Thoracic aorta (tissue), 2 donors: ENCODE data around the gene OVOL2. TPM values are rescaled to one million over a fixed set of nuclear protein-coding genes. Genes with fewer than 3 reads are reported as not detected.
A peak's percentile ranks its signal among the peaks of the same experiment; 100 is the strongest.
"Not testable (repeated sequence)": the region's sequence is repeated elsewhere in the genome, so short reads cannot be mapped to it uniquely, and the experiment has no call there.

Experiments
- ATAC-seq: fragments of 150-250 bp; one replicate; pipeline ENCODE4 v1.8.0; 2017; ENCODE audit warnings: low read depth; ENCODE audit not compliant: insufficient number of reproducible peaks, low FRiP score
- DNase-seq: peaks from one replicate; pipeline ENCODE4 v3.0.0-alpha.2; 2020; ENCODE audit warnings: low spot score
- H3K27ac ChIP-seq, 2 donors: fragments of 200-600 bp; sonication (generic); 1 replicate in 1 of 2; 2 replicates in 1 of 2; pipeline ENCODE4 v1.5.1; 2016; ENCODE audit warnings: mild to moderate bottlenecking in 2 of 2, moderate library complexity in 2 of 2
- H3K27me3 ChIP-seq: fragments of 200-600 bp; sonication (generic); replicated peaks from 2 replicates; pipeline ENCODE4 v1.6.0; 2016; ENCODE audit warnings: mild to moderate bottlenecking; ENCODE audit not compliant: insufficient read depth
- H3K36me3 ChIP-seq: fragments of 200-600 bp; sonication (generic); one replicate; pipeline ENCODE4 v1.5.1; 2016
- H3K4me1 ChIP-seq, 2 donors: fragments of 200-600 bp; sonication (generic); 1 replicate in 1 of 2; 2 replicates in 1 of 2; pipeline versions ENCODE4 v1.5.1 to v1.6.0; 2016; ENCODE audit warnings: low read depth in 2 of 2, mild to moderate bottlenecking in 1 of 2; ENCODE audit not compliant: control insufficient read depth in 1 of 2
- H3K4me3 ChIP-seq: fragments of 200-600 bp; sonication (generic); 2 replicates; pipeline ENCODE4 v1.5.1; 2016; ENCODE audit warnings: mild to moderate bottlenecking
- H3K9me3 ChIP-seq: fragments of 200-600 bp; sonication (generic); 2 replicates; pipeline ENCODE4 v1.5.1; 2016
- CTCF ChIP-seq: fragments of 200-600 bp; sonication (generic); IDR thresholded peaks from one replicate; pipeline ENCODE4 v1.5.1; 2019; ENCODE audit warnings: antibody characterized with exemption
- total RNA-seq, 2 donors: library from RNA; depleted of rRNA; stranded (reverse); fragments of >200 nt; gene quantifications; one replicate each; pipeline versions ENCODE4 v1.1.0 to v1.2.3, GENCODE V29; 2016

The OVOL2 gene
- under 1 TPM in 1 of 2 donors, not detected in 1; 0.71 TPM for total RNA-seq

- TF ChIP-seq CTCF = no peak
- Histone ChIP-seq H3K4me3 (peak within 1 kb of the TSS; percentile 67), H3K27ac (no peak within 1 kb of the TSS), H3K9me3 (no peaks in the 10 kb centered on the region), H3K36me3 (no peaks in the 10 kb centered on the region), H3K27me3 (peaks cover 4% of the 10 kb centered on the region), H3K4me1 (peaks cover 4 to 26% of the 10 kb centered on the region in 2 donors)
- DNase-seq = no peak
- ATAC-seq = no peak
Observed at GRCh38 chr20:18057101-18057993, at the start of gene OVOL2. Gene OVOL2, minus strand, starts transcription at chr20:18057916. Its CDS starts 282 bp downstream, at chr20:18057634.

GRCh38 chr20:18103497-18103896, 45.8 kb upstream of the OVOL2 start:
- H3K27me3 ChIP-seq = no peaks in the 10 kb centered on the region
- H3K9me3 ChIP-seq = no peaks in the 10 kb centered on the region
- H3K4me1 ChIP-seq = no peaks in the 10 kb centered on the region
- no peaks in the 10 kb centered on the region for H3K36me3 ChIP-seq
- no peak overlapping the region for H3K27ac ChIP-seq
- ATAC-seq (no peak), DNase-seq (no peak)
- no peak for TF ChIP-seq CTCF
- no peak overlapping the region for H3K4me3 ChIP-seq

- H3K4me1 ChIP-seq = no peaks in the 10 kb centered on the region
- no peak overlapping the region for H3K27ac ChIP-seq
- ATAC-seq = no peak
- H3K27me3 ChIP-seq = no peaks in the 10 kb centered on the region
- H3K36me3 ChIP-seq = no peaks in the 10 kb centered on the region
- H3K4me3 ChIP-seq = no peak overlapping the region
- DNase-seq = no peak
- no peak for TF ChIP-seq CTCF
- no peaks in the 10 kb centered on the region for H3K9me3 ChIP-seq
Observed at GRCh38 chr20:18101125-18101810, 43.6 kb upstream of the OVOL2 start.

GRCh38 chr20:18100569-18100968, 42.9 kb upstream of the OVOL2 start:
- H3K36me3 ChIP-seq, H3K4me3 ChIP-seq, ATAC-seq, H3K27me3 ChIP-seq, H3K9me3 ChIP-seq, H3K27ac ChIP-seq, DNase-seq, H3K4me1 ChIP-seq: not testable (repeated sequence)

GRCh38 chr20:18094191-18094590, 36.5 kb upstream of the OVOL2 start:
- Histone ChIP-seq H3K4me3 (no peak overlapping the region), H3K9me3 (no peaks in the 10 kb centered on the region), H3K4me1 (no peaks in the 10 kb centered on the region), H3K27ac (no peak overlapping the region), H3K36me3 (no peaks in the 10 kb centered on the region), H3K27me3 (no peaks in the 10 kb centered on the region)
- TF ChIP-seq CTCF = no peak
- no peak for DNase-seq
- ATAC-seq = no peak
